HL-60 (cell line): ENCODE data around the gene SOX5.

Source experiments
- GABPA ChIP-seq: IDR thresholded peaks from 2 replicates; pipeline ENCODE4 v1.6.1; 2012; ENCODE audit warnings: low read depth
- POLR2AphosphoS5 ChIP-seq: IDR thresholded peaks from 2 replicates; pipeline ENCODE4 v1.6.1; 2012; ENCODE audit warnings: low read depth
- TF ChIP-seq, protein P1 (sequence below): IDR thresholded peaks from one replicate; pipeline ENCODE4 v1.5.1; 2011; ENCODE audit warnings: low read length, control low read depth, inconsistent platforms; ENCODE audit not compliant: insufficient read depth
- TF ChIP-seq, protein P2 (sequence below): IDR thresholded peaks from 2 replicates; pipeline ENCODE4 v1.6.1; 2012; ENCODE audit warnings: low read depth; ENCODE audit not compliant: insufficient replicate concordance

DNA sequence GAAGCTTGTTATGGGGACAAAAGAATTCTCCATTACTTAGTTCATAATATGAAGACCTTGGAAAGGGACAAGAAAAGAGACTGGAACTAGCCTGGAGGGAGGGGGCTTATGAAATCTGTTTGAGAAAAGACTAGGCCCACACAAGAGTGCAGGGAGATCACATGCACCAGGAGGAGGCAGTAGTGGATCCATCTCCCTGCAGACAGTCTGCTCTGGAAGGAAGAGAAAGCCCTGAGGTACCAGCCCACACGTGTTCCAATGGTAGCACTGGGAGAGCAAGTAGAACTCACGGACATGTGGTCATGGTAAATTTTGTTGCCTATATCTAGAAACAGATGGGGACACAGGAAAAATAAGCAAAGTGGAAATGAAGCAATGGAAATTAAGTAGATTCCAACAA lies 445.4 kb downstream of the SOX5 start:
- TF ChIP-seq, protein P1, sequence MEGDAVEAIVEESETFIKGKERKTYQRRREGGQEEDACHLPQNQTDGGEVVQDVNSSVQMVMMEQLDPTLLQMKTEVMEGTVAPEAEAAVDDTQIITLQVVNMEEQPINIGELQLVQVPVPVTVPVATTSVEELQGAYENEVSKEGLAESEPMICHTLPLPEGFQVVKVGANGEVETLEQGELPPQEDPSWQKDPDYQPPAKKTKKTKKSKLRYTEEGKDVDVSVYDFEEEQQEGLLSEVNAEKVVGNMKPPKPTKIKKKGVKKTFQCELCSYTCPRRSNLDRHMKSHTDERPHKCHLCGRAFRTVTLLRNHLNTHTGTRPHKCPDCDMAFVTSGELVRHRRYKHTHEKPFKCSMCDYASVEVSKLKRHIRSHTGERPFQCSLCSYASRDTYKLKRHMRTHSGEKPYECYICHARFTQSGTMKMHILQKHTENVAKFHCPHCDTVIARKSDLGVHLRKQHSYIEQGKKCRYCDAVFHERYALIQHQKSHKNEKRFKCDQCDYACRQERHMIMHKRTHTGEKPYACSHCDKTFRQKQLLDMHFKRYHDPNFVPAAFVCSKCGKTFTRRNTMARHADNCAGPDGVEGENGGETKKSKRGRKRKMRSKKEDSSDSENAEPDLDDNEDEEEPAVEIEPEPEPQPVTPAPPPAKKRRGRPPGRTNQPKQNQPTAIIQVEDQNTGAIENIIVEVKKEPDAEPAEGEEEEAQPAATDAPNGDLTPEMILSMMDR = no peak
- TF ChIP-seq POLR2AphosphoS5 (no peak), GABPA (no peak)
- TF ChIP-seq, protein P2, sequence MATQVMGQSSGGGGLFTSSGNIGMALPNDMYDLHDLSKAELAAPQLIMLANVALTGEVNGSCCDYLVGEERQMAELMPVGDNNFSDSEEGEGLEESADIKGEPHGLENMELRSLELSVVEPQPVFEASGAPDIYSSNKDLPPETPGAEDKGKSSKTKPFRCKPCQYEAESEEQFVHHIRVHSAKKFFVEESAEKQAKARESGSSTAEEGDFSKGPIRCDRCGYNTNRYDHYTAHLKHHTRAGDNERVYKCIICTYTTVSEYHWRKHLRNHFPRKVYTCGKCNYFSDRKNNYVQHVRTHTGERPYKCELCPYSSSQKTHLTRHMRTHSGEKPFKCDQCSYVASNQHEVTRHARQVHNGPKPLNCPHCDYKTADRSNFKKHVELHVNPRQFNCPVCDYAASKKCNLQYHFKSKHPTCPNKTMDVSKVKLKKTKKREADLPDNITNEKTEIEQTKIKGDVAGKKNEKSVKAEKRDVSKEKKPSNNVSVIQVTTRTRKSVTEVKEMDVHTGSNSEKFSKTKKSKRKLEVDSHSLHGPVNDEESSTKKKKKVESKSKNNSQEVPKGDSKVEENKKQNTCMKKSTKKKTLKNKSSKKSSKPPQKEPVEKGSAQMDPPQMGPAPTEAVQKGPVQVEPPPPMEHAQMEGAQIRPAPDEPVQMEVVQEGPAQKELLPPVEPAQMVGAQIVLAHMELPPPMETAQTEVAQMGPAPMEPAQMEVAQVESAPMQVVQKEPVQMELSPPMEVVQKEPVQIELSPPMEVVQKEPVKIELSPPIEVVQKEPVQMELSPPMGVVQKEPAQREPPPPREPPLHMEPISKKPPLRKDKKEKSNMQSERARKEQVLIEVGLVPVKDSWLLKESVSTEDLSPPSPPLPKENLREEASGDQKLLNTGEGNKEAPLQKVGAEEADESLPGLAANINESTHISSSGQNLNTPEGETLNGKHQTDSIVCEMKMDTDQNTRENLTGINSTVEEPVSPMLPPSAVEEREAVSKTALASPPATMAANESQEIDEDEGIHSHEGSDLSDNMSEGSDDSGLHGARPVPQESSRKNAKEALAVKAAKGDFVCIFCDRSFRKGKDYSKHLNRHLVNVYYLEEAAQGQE = no peak
